Thyroid gland (tissue), 4 donors: ENCODE data around the gene NIPSNAP2. TPM values are rescaled to one million over a fixed set of nuclear protein-coding genes. Genes with fewer than 3 reads are reported as not detected.

Source experiments
- DNase-seq, 2 donors: peaks; one replicate each; pipeline ENCODE4 v3.0.0-alpha.2; 2019
- H3K27ac ChIP-seq, 3 donors: fragments of 200-600 bp; sonication (generic); 1 replicate in 2 of 3; 2 replicates in 1 of 3; pipeline ENCODE4 v1.5.1; 2016 to 2019; ENCODE audit warnings: mild to moderate bottlenecking in 1 of 3, moderate library complexity in 1 of 3
- H3K27me3 ChIP-seq: fragments of 200-600 bp; sonication (generic); one replicate; pipeline ENCODE4 v1.5.1; 2019
- H3K36me3 ChIP-seq, 2 donors: fragments of 200-600 bp; sonication (generic); one replicate each; pipeline ENCODE4 v1.5.1; 2016 to 2019
- H3K4me1 ChIP-seq, 2 donors: fragments of 200-600 bp; sonication (generic); one replicate each; pipeline ENCODE4 v1.5.1; 2017 to 2019
- H3K4me3 ChIP-seq, 3 donors: fragments of 200-600 bp; sonication (generic); replicated peaks in 1 of 3; 1 replicate in 2 of 3; 2 replicates in 1 of 3; pipeline ENCODE4 v1.5.1; 2016; ENCODE audit warnings: mild to moderate bottlenecking in 1 of 3
- H3K9me3 ChIP-seq: fragments of 200-600 bp; sonication (generic); one replicate; pipeline ENCODE4 v1.5.1; 2017
- POLR2A ChIP-seq, 2 donors: fragments of 450-650 bp; IDR thresholded peaks; one replicate each; pipeline ENCODE4 v1.6.1; 2017; ENCODE audit warnings: antibody characterized with exemption in 2 of 2, mild to moderate bottlenecking in 2 of 2, moderate library complexity in 1 of 2
- WGBS, 2 donors: methylation state at CpG; one replicate each; pipeline ENCODE4 v1.1.5; 2017; 5-methylcytosine and 5-hydroxymethylcytosine counted together
- intact Hi-C: fragments of 100-400 bp; cut with DNase I; formaldehyde crosslinking; loops from one replicate; pipeline ENCODE4 v1.15.1; 2023
- total RNA-seq, 4 donors: library from RNA; depleted of rRNA; stranded (reverse); fragments of >200 nt; gene quantifications; one replicate each; pipeline ENCODE4 v1.2.3, GENCODE V29; 2016
- TF ChIP-seq, protein P1 (sequence below), 6 experiments: fragments of 200-600 bp in 3 of 6; fragments of 450-650 bp in 3 of 6; sonication (generic) in 3 of 6; IDR thresholded peaks; one replicate each; pipeline ENCODE4 v1.5.1; 2016 to 2019; ENCODE audit warnings: antibody characterized with exemption in 6 of 6, mild to moderate bottlenecking in 2 of 6, inconsistent platforms in 1 of 6, moderate library complexity in 1 of 6

The NIPSNAP2 gene
- total RNA-seq, 4 donors from 2014 or later: 142 to 203 (median 175) TPM

- no peak for TF ChIP-seq POLR2A (IDR thresholded peaks at IDR 0.05)
- TF ChIP-seq, protein P1, sequence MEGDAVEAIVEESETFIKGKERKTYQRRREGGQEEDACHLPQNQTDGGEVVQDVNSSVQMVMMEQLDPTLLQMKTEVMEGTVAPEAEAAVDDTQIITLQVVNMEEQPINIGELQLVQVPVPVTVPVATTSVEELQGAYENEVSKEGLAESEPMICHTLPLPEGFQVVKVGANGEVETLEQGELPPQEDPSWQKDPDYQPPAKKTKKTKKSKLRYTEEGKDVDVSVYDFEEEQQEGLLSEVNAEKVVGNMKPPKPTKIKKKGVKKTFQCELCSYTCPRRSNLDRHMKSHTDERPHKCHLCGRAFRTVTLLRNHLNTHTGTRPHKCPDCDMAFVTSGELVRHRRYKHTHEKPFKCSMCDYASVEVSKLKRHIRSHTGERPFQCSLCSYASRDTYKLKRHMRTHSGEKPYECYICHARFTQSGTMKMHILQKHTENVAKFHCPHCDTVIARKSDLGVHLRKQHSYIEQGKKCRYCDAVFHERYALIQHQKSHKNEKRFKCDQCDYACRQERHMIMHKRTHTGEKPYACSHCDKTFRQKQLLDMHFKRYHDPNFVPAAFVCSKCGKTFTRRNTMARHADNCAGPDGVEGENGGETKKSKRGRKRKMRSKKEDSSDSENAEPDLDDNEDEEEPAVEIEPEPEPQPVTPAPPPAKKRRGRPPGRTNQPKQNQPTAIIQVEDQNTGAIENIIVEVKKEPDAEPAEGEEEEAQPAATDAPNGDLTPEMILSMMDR (IDR thresholded peaks at IDR 0.05): no peak
- intact Hi-C loops: no loop called here
- no peak overlapping the region for H3K4me3 ChIP-seq
- WGBS, 2 donors: 90 to 99% methylated on average over 4 of the region's 4 CpGs
- DNase-seq: no peak
- no peaks in the 10 kb centered on the region for H3K9me3 ChIP-seq
- no peak overlapping the region for H3K27ac ChIP-seq
- H3K4me1 ChIP-seq: peaks cover 3 to 5% of the 10 kb centered on the region in 2 donors
- peaks cover 0 to 2% of the 10 kb centered on the region in 2 donors for H3K36me3 ChIP-seq
- H3K27me3 ChIP-seq: no peaks in the 10 kb centered on the region
Measured at GRCh38 chr7:55957190-55957589, 7.2 kb upstream of the NIPSNAP2 start.

GRCh38 chr7:55962014-55962413 lies 2.4 kb upstream of the NIPSNAP2 start:
- Histone ChIP-seq H3K27ac (no peak overlapping the region), H3K9me3 (no peaks in the 10 kb centered on the region), H3K4me1 (peaks cover 8 to 19% of the 10 kb centered on the region in 2 donors), H3K4me3 (no peak overlapping the region), H3K36me3 (no peaks in the 10 kb centered on the region), H3K27me3 (no peaks in the 10 kb centered on the region)
- WGBS, 2 donors: 74 to 80% methylated on average over 3 of the region's 3 CpGs
- intact Hi-C loops: no loop called here
- TF ChIP-seq, protein P1 (IDR thresholded peaks at IDR 0.05): no peak
- no peak for TF ChIP-seq POLR2A (IDR thresholded peaks at IDR 0.05)
- DNase-seq: no peak

GRCh38 chr7:55963584-55964168 lies 709 bp upstream of the NIPSNAP2 start:
- 75% methylated on average over 15 of the region's 15 CpGs for WGBS, 2 donors

DNA sequence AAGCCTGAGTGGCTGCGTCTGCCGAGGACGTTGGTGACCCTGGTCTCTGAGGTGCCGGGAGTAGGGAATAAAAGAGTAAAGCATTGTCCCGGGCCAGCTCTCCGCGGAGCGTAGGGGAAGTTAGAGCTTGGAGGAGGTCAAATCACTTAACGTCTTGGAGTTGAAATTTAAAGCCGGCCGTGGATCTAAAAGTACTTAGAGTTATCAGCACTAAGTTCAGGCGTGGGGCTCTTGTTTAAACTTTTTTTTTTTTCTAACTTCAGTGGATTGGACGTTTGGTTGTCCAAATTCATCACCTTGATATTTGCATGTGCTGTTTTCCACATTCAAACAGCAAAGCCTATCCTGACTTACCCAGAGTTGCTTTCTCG lies 700 bp downstream of the NIPSNAP2 start:
- Histone ChIP-seq H3K27ac (peak overlapping the region; percentile 89 to 98 (median 95)), H3K9me3 (no peaks in the 10 kb centered on the region), H3K4me1 (peaks cover 8 to 20% of the 10 kb centered on the region in 2 donors), H3K27me3 (no peaks in the 10 kb centered on the region), H3K36me3 (no peaks in the 10 kb centered on the region), H3K4me3 (peak overlapping the region; percentile 4 to 63 (median 45))
- no peak for DNase-seq
- intact Hi-C loops: no loop called here
- TF ChIP-seq, protein P1 (IDR thresholded peaks at IDR 0.05): no peak
- TF ChIP-seq POLR2A (IDR thresholded peaks at IDR 0.05): no peak
- 4% methylated on average over 14 of the region's 14 CpGs for WGBS, 2 donors

More at GRCh38 chr7:55963584-55964168, 709 bp upstream of the NIPSNAP2 start:
- DNase-seq: no peak
- H3K4me3 ChIP-seq: peak overlapping the region in 1 of 3 donors; percentile 8
- intact Hi-C loops: no loop called here
- no peaks in the 10 kb centered on the region for H3K27me3 ChIP-seq
- TF ChIP-seq, protein P1 (IDR thresholded peaks at IDR 0.05): no peak
- no peak for TF ChIP-seq POLR2A (IDR thresholded peaks at IDR 0.05)
- H3K4me1 ChIP-seq: peaks cover 8 to 20% of the 10 kb centered on the region in 2 donors
- no peaks in the 10 kb centered on the region for H3K36me3 ChIP-seq
- H3K9me3 ChIP-seq: no peaks in the 10 kb centered on the region
- peak overlapping the region; percentile 75 to 95 (median 83) for H3K27ac ChIP-seq

DNA sequence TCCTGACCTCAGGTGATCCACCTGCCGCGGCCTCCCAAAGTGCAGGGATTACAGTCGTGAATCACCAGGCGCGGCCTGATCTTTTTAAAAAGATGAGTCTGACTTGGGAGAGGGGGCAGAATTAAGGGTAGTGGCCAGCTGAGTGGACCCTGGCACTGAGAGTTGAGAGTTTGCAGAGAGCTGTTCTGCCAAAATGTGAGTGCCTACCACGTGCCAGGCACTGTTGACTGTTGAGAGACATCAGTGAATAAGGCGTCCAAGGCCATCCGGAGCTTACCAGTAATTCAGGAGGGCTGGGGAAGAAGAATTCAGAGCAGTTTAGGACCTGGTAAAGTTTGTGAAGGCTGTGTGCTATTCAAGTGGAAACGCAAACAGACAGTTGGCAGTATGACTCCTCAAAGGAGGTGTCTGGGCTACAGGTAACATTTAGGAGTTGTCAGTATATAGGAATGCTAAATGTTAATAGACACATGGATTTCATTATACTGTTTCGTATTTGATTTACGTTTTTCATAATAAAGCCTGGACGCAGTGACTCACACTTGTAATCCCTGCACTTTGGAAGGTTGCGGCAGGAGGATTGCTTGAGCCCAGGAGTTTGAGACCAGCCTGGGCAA lies 1.5 kb downstream of the NIPSNAP2 start:
- TF ChIP-seq, protein P1 (IDR thresholded peaks at IDR 0.05): no peak
- peak in 1 of 2 donors; percentile 38 for TF ChIP-seq POLR2A (IDR thresholded peaks at IDR 0.05)
- H3K27ac ChIP-seq: peak overlapping the region; percentile 89 to 98 (median 95)
- no peak overlapping the region for H3K4me3 ChIP-seq
- peaks cover 14 to 26% of the 10 kb centered on the region in 2 donors for H3K4me1 ChIP-seq
- no peaks in the 10 kb centered on the region for H3K9me3 ChIP-seq
- WGBS, 2 donors: 68 to 70% methylated on average over 13 of the region's 13 CpGs
- DNase-seq: peak; percentile 73 to 85
- H3K27me3 ChIP-seq: no peaks in the 10 kb centered on the region
- H3K36me3 ChIP-seq: no peaks in the 10 kb centered on the region
- intact Hi-C loops: no loop called here
